HG02571 (cell line): Measurements from ENCODE around the gene INPP5K.
A peak's percentile ranks its signal among the peaks of the same experiment; 100 is the strongest.
"Not testable (repeated sequence)": the region's sequence is repeated elsewhere in the genome, so short reads cannot be mapped to it uniquely, and the experiment has no call there.

Experiments used
- ATAC-seq: cut with Tn5 transposase; IDR thresholded peaks from one replicate; pipeline ENCODE4 v1.9.1; 2021; ENCODE audit warnings: mild to moderate bottlenecking, moderate library complexity; ENCODE audit not compliant: unreplicated experiment

INPP5K gene

DNA sequence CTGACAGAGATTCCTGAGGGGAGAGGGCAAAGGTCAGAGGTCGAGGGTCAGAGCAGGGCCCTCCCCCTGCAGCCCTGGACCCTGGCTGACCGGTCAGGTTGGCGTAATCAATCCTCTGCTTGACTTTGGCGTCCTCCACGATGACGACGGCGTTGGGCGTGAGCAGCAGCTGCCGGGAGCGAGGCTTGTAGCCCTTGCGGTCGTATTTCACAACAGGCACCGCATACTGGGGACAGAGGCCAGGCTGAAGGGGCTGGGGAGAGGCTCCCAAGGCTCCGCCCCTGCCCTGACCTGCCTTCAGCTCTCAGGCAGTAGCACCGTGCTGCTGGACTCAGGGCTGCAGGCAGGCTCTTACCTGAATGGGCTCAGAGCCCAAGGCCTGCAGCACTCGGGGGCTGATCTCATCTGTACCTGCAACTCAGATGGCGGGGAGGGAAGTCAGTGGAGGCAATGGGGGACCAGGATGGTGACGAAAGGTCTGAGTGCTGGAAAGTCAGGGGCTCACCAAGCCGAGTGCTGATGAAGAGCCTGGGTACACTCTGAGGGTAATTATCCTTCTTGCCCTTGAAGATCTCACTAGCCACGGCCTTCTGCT lies 48.4 kb downstream of the INPP5K start:
- ATAC-seq, result no peak

DNA sequence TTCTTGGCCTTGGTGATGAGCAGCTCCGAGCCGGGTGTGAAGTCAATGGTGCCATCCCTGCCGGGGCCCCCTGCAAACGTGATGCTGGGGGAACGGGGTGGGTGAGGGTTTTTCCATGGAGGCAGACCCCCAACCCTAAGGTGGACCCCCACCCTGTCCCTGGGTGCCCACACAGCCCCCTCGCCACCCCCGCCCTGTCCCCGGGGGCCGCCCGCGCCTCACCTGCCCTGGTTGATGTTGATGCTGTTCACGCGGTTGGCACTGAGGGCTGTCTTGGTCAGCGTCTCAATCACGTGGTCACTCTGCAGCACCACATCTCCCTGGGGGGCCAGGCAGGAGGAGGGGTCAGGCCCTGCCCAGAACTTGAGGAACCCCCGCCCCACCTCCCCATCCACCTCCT lies 49.2 kb downstream of the INPP5K start:
- ATAC-seq, result no peak

GRCh38 chr17:1464186-1464585 lies 52.2 kb downstream of the INPP5K start:
- ATAC-seq, result no peak

GRCh38 chr17:1462164-1463112 lies 54.0 kb downstream of the INPP5K start:
- ATAC-seq, result no peak

GRCh38 chr17:1461198-1461944 lies 55.0 kb downstream of the INPP5K start:
- ATAC-seq, result no peak

GRCh38 chr17:1460233-1460632 lies 56.2 kb downstream of the INPP5K start:
- ATAC-seq, result no peak

DNA sequence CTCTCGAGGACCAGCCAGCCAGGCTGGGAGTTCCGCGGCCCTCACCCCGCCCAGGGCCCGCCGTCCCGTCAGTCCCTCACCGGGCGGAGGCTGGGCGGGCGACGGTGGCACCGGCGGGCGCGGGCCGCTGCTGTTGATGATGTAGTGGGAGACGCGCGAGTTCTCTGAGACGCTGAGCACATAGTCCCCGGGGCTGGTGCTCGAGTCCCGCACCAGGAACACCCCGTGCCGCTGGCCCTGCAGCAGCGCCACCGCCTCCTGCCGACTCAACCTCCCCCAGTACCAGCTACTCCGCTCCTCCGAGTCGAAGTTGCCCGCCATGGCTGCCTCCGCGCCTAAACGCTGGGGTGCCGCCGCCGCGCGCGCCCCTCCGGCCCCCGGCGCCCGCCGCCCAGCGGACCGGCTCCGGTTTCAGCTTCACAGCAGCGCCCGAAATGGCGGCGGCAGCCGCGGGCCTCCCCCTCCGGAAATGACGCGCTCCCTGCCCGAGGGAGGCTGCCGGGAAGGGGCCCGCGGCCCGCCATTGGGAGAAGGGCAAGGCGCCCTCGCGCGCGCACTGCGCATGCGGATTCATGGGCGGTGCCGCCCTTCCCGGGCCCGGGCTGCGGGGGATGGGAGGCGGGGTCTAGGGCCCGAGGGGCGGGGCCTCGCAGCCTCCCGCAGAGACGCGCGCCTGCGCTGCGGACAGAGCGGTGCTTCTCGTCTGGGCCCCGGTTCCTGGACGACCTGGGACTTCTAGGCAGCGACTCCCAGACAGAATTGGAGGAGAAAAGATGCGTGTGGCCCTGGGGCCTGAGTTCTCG lies 60.4 kb downstream of the INPP5K start, which contains the start of gene CRK:
Gene CRK, minus strand, starts transcription at position 436 of the 803 bp plus-strand sequence. Its CDS starts 115 bp downstream, at position 321.
- ATAC-seq, result peak; percentile 87

DNA sequence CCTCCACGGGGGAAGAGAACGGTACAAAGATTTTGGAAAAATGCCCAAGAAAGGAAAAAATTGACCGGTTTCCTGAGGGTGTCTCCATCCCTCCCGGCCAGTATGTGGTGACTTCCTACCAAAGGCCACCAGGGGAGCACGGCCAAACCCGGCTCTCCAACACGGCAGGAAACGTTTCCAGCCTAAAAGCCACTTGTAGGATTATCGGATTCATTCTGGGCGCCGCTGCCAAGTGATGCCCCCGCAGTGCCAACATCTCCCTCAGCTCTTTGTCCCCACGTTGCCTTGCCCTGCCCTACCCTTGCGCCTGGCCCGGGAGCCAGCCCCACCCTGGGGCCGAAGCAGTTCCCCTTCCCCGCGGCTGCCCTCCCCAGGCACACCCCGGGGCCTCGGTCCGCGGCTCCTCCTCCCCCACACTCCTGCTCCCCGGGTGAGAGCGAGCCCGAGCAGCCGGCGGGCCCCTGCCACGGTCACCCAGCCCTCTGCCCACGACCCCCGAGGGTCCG lies 61.1 kb downstream of the INPP5K start:
- ATAC-seq, result peak; percentile 24

GRCh38 chr17:1454541-1454940 lies 61.9 kb downstream of the INPP5K start:
- ATAC-seq, result no peak

DNA sequence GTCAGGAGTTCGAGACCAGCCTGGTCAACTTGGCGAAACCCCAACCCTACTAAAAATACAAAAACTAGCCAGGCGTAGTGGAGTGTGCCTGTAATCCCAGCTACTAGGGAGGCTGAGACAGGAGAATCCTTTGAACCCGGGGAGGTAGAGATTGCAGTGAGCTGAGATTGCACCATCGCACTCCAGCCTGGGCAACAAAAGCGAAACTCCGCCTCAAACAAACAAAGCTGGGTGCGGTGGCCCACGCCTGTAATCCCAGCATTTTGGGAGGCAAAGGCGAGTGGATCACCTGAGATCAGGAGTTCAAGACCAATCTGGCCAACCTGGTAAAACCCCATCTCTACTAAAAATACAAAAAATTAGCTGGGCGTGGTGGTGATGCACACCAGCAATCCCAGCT lies 62.7 kb downstream of the INPP5K start:
- not testable (repeated sequence) for ATAC-seq

DNA sequence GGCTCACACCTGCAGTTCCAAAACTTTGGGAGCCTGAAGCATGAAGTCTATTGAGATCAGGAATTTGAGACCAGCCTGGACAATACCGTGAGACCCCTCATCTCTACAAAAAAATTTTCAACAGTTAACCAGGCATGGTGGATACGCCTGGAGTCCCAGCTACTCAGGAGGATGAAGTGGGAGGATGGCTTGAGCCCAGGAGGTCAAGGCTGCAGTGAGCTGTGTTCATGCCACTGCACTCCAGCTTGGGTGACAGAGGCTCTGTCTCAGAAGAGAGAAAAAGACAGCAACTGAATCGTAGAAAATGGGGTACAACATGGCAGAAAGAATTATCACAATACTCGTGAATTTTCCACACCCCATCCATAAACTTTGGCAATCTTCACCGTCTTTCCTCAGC lies 63.6 kb downstream of the INPP5K start:
- ATAC-seq, result no peak

- not testable (repeated sequence) for ATAC-seq
Observed at GRCh38 chr17:1450261-1450660, 66.2 kb downstream of the INPP5K start.

DNA sequence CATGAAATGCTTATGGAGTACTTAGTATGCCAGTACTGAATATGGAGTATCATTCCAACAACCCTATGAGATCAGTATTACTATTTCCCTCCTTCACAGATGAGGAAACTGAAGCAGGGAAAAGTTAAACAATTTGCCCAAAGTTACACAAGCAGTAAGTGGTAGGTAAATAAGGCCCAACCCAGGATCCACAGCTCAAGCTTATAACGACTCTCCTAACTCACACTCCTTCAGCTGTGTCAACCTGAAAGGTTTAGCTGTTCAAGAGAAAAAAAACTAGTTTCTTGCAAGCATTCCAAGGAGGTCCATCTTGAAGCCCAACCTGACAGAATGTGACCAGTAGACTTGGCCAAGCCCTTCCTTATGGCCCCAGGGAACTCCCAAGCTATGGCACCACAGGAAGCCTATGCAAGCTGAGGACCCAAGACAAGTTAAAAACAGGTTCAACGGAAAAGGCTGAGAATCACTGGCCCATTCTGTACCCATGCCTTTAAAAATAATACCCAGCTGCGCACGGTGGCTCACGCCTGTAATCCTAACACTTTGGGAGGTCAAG lies 66.9 kb downstream of the INPP5K start:
- ATAC-seq, result no peak

DNA sequence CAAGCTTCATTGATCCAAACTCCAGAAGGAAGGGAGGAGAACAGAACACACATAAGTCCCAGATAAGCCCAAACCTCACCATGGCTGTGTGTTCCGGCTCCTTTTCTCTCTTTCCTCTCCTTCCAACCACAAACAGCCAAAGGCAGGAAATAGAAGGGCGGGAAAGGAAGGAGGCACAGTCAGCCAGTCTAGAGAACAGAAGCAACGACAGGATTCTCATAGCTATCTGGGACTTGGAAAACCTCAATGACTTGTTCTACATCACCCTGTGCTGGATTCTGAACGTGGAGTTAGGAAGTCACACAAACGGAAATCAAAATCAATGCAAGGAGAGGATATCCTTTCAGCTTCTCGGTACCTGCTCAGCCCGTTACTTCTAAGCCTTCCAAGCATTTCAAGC lies 69.4 kb downstream of the INPP5K start:
- no peak for ATAC-seq

DNA sequence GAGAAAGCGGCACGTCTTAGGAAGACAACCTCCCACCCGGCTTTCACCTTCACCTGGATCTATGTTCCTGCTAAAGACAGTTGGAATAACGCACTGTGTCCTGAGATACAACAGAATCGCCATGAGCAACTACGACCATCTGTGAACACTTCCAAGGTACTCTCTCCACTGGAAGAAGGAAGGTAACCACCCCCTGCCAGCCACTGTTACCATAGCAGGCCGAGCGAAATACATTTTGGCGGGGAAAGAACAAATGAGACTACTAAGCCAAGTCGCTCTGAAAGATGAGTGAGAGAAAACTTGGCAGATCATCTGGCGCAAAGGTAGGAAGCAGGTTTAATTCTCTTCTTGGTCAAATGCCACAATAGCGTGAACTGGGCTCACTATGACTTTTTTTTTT lies 70.2 kb downstream of the INPP5K start:
- no peak for ATAC-seq

GRCh38 chr17:1445695-1446094 lies 70.7 kb downstream of the INPP5K start:
- not testable (repeated sequence) for ATAC-seq
